ENCODE results near the gene CDC5L.

GRCh38 chr6:44411141-44411540 lies 23.6 kb downstream of the CDC5L start:
- TF ChIP-seq CTCF (IDR thresholded peaks at IDR 0.05 in 2 of 3, conservative IDR thresholded peaks at IDR 0.05 in 1 of 3; ENCODE audit: borderline replicate concordance in 1 of 3, insufficient read depth in 1 of 3, low read depth in 2 of 3, low read length in 2 of 3), result no peak
- TF ChIP-seq POLR2A (IDR thresholded peaks at IDR 0.05; ENCODE audit: borderline replicate concordance, extremely low read depth, insufficient read depth, insufficient read length), result no peak
- TF ChIP-seq EZH2phosphoT487 (IDR thresholded peaks at IDR 0.05; ENCODE audit: borderline replicate concordance), result no peak
